ENCODE data around the gene MRPL42.

DNA sequence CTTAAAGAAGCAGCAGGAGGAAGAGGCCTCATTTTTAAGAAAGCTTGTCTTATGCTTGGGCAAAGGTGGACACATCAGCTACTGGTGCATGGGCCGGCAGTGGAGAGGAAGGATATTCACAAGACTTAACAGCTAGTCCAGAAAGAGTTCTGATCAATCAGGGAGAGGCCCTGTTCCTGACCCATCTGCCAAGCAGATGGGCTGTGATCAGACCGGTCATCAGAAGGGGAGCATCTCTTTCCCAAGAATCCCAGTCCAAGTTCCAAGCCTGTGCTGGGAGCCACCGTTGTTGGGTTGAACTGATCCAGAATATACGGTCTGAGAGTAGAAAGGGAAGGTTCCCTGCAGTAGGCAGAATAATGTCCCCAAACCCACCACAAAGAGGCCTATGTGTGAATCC is 72.5 kb downstream of the MRPL42 start:
- TF ChIP-seq, protein P1, sequence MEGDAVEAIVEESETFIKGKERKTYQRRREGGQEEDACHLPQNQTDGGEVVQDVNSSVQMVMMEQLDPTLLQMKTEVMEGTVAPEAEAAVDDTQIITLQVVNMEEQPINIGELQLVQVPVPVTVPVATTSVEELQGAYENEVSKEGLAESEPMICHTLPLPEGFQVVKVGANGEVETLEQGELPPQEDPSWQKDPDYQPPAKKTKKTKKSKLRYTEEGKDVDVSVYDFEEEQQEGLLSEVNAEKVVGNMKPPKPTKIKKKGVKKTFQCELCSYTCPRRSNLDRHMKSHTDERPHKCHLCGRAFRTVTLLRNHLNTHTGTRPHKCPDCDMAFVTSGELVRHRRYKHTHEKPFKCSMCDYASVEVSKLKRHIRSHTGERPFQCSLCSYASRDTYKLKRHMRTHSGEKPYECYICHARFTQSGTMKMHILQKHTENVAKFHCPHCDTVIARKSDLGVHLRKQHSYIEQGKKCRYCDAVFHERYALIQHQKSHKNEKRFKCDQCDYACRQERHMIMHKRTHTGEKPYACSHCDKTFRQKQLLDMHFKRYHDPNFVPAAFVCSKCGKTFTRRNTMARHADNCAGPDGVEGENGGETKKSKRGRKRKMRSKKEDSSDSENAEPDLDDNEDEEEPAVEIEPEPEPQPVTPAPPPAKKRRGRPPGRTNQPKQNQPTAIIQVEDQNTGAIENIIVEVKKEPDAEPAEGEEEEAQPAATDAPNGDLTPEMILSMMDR (IDR thresholded peaks at IDR 0.05) = no peak
- no peak for TF ChIP-seq POLR2A (IDR thresholded peaks at IDR 0.05)

Measured in heart left ventricle (tissue), 13 donors.